PC-9 (cell line): ENCODE results near the gene KCNT2.

Experiments used
- EZH2 ChIP-seq: fragments of 200-600 bp; sonication (generic); IDR thresholded peaks from 2 replicates; pipeline ENCODE4 v1.8.0; 2017; ENCODE audit warnings: antibody characterized with exemption, low read depth
- TF ChIP-seq, protein P1 (sequence below): fragments of 200-600 bp; sonication (generic); conservative IDR thresholded peaks from 2 replicates; pipeline ENCODE4 v1.6.1; 2017; ENCODE audit warnings: mixed run types, antibody characterized with exemption, mild to moderate bottlenecking, moderate library complexity

DNA sequence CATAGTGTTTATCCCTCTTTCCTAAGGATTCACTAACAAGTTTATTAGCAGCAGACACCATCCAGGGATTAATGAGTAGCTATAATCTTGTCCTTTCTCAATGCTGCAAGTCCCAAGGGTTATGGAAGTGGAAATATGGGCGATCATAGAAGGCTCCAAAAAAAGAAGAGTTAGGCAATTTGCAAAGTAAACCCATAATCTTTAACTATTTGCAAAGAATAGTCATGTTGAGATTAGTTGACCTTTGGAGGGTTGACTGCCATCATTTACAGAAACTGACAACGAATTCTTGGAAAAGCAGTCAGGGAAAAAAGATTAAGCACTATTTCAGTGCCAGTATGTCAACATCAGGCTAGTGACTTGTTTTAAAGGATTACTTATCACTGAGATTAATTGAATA, 169.9 kb downstream of the KCNT2 start:
- TF ChIP-seq, protein P1, sequence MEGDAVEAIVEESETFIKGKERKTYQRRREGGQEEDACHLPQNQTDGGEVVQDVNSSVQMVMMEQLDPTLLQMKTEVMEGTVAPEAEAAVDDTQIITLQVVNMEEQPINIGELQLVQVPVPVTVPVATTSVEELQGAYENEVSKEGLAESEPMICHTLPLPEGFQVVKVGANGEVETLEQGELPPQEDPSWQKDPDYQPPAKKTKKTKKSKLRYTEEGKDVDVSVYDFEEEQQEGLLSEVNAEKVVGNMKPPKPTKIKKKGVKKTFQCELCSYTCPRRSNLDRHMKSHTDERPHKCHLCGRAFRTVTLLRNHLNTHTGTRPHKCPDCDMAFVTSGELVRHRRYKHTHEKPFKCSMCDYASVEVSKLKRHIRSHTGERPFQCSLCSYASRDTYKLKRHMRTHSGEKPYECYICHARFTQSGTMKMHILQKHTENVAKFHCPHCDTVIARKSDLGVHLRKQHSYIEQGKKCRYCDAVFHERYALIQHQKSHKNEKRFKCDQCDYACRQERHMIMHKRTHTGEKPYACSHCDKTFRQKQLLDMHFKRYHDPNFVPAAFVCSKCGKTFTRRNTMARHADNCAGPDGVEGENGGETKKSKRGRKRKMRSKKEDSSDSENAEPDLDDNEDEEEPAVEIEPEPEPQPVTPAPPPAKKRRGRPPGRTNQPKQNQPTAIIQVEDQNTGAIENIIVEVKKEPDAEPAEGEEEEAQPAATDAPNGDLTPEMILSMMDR = no peak
- TF ChIP-seq EZH2 = no peak
